HCT116 (cell line): ENCODE results near the gene SPATA2L. TPM values are rescaled to one million over a fixed set of nuclear protein-coding genes. Genes with fewer than 3 reads are reported as not detected.
A peak's percentile ranks its signal among the peaks of the same experiment; 100 is the strongest.

Experiments
- ATAC-seq: fragments of 200-7000 bp; cut with Tn5 transposase; 2 replicates; pipeline ENCODE4 v1.9.1; 2020; ENCODE audit warnings: mild to moderate bottlenecking, moderate library complexity
- BruUV-seq: library from RNA; stranded (reverse); fragments of 400-500 nt; replicated peaks from 2 replicates; lab custom pipeline; 2021; lab: Mats Ljungman, UMichigan
- CTCF ChIA-PET: fragments of 300-600 bp; sonication (Branson Sonifier 250); formaldehyde crosslinking; loops from one replicate; lab custom pipeline; 2021; ENCODE audit warnings: antibody characterized with exemption; lab: Charles Lee
- POLR2A ChIA-PET: fragments of 300-600, 350-600 bp; sonication (Branson Sonifier 250); formaldehyde crosslinking; loops from one replicate; lab custom pipeline; 2021; ENCODE audit warnings: antibody characterized with exemption; lab: Charles Lee
- RAD21 ChIA-PET, 2 experiments: fragments of 300-600 bp; sonication (Branson Sonifier 250); formaldehyde crosslinking; loops; one replicate each; lab custom pipeline; 2023; ENCODE audit warnings: low total read pairs in 2 of 2; ENCODE audit not compliant: uncharacterized antibody in 2 of 2, unreplicated experiment in 2 of 2, low non-redundant PET in 1 of 2; lab: Charles Lee
- DNase-seq: peaks from one replicate; pipeline ENCODE4 v3.0.0-alpha.2; 2010; ENCODE audit warnings: low read depth, low spot score
- H2AFZ ChIP-seq: fragments of 200-600 bp; shearing (Covaris generic), sonication (generic); 2 replicates; pipeline ENCODE4 v1.6.1; 2017; ENCODE audit warnings: low read depth, mixed run types, mixed read lengths, antibody characterized with exemption, low read length; ENCODE audit not compliant: poor library complexity, severe bottlenecking
- H3K27ac ChIP-seq: 2 replicates; pipeline ENCODE4 v1.5.1; 2012; ENCODE audit warnings: low read depth, low read length
- H3K27me3 ChIP-seq: fragments of 200-600 bp; sonication (generic); 2 replicates; pipeline ENCODE4 v1.6.1; 2016; ENCODE audit warnings: mixed run types, low read length, mixed read lengths; ENCODE audit not compliant: insufficient read depth
- H3K36me3 ChIP-seq, 2 experiments: fragments of 200-500 bp in 1 of 2; fragments of 200-600 bp in 1 of 2; sonication (Bioruptor generic) in 1 of 2; sonication (generic) in 1 of 2; 2 replicates each; pipeline versions ENCODE4 v1.5.1 to v1.6.1; 2014 to 2016; ENCODE audit warnings: low read length in 2 of 2, inconsistent platforms in 1 of 2, mixed read lengths in 1 of 2, mixed run types in 1 of 2; ENCODE audit not compliant: insufficient read depth in 2 of 2, control insufficient read depth in 1 of 2
- H3K4me1 ChIP-seq, 2 experiments: fragments of 200-600 bp in 1 of 2; sonication (generic) in 1 of 2; 2 replicates each; pipeline versions ENCODE4 v1.5.1 to v1.6.1; 2012 to 2017; ENCODE audit warnings: low read length in 2 of 2, inconsistent platforms in 1 of 2, mild to moderate bottlenecking in 1 of 2, mixed read lengths in 1 of 2, mixed run types in 1 of 2, moderate library complexity in 1 of 2; ENCODE audit not compliant: insufficient read depth in 2 of 2, control insufficient read depth in 1 of 2
- H3K4me2 ChIP-seq: fragments of 200-600 bp; sonication (generic); 2 replicates; pipeline ENCODE4 v1.6.1; 2017; ENCODE audit warnings: mixed run types, low read length, mixed read lengths
- H3K4me3 ChIP-seq, 2 experiments: fragments of 200-600 bp in 1 of 2; sonication (generic) in 1 of 2; replicated peaks in 1 of 2; 2 replicates each; pipeline ENCODE4 v1.5.1; 2011 to 2016; ENCODE audit warnings: low read length in 2 of 2, control low read depth in 1 of 2, low read depth in 1 of 2, mild to moderate bottlenecking in 1 of 2, mixed read lengths in 1 of 2, mixed run types in 1 of 2
- H3K79me2 ChIP-seq: fragments of 200-600 bp; sonication (generic); 2 replicates; pipeline ENCODE4 v1.6.1; 2017; ENCODE audit warnings: mild to moderate bottlenecking, mixed run types, low read length, moderate library complexity, mixed read lengths; ENCODE audit not compliant: insufficient read depth
- H3K9ac ChIP-seq: fragments of 200-600 bp; sonication (generic); 2 replicates; pipeline ENCODE4 v1.6.1; 2016; ENCODE audit warnings: low read length, mixed read lengths
- H3K9me2 ChIP-seq: fragments of 200-600 bp; sonication (generic), shearing (Covaris generic); 2 replicates; pipeline ENCODE4 v1.6.1; 2017; ENCODE audit warnings: mixed run types, mild to moderate bottlenecking, moderate library complexity; ENCODE audit not compliant: insufficient read depth
- H3K9me3 ChIP-seq, 2 experiments: fragments of 200-500 bp in 1 of 2; fragments of 200-600 bp in 1 of 2; sonication (Bioruptor generic) in 1 of 2; sonication (generic) in 1 of 2; 2 replicates each; pipeline ENCODE4 v1.6.1; 2014 to 2017; ENCODE audit warnings: low read length in 2 of 2, mixed read lengths in 2 of 2, inconsistent platforms in 1 of 2, low read depth in 1 of 2, mild to moderate bottlenecking in 1 of 2, mixed run types in 1 of 2, moderate library complexity in 1 of 2; ENCODE audit not compliant: control insufficient read depth in 1 of 2, insufficient read depth in 1 of 2
- H4K20me1 ChIP-seq: fragments of 200-600 bp; sonication (generic), shearing (Covaris generic); 2 replicates; pipeline ENCODE4 v1.6.1; 2017; ENCODE audit warnings: mixed run types, mild to moderate bottlenecking, moderate library complexity; ENCODE audit not compliant: insufficient read depth
- CBX3 ChIP-seq: IDR thresholded peaks from 2 replicates; pipeline ENCODE4 v1.6.1; 2012; ENCODE audit warnings: low read depth
- CEBPB ChIP-seq: IDR thresholded peaks from 2 replicates; pipeline ENCODE4 v1.6.1; 2012; ENCODE audit warnings: low read depth
- CTCF ChIP-seq, 3 experiments: fragments of 200-600 bp in 1 of 3; sonication (generic) in 1 of 3; IDR thresholded peaks in 2 of 3; conservative IDR thresholded peaks in 1 of 3; 2 replicates each; pipeline ENCODE4 v1.5.1; 2012 to 2017; ENCODE audit warnings: low read depth in 2 of 3, low read length in 2 of 3, antibody characterized with exemption in 1 of 3, borderline replicate concordance in 1 of 3, control low read depth in 1 of 3, mild to moderate bottlenecking in 1 of 3, mixed read lengths in 1 of 3, mixed run types in 1 of 3, moderate library complexity in 1 of 3; ENCODE audit not compliant: insufficient read depth in 1 of 3
- ELF1 ChIP-seq: IDR thresholded peaks from 2 replicates; pipeline ENCODE4 v1.6.1; 2012; ENCODE audit warnings: low read depth, borderline replicate concordance
- FOSL1 ChIP-seq: IDR thresholded peaks from 2 replicates; pipeline ENCODE4 v1.6.1; 2012; ENCODE audit warnings: low read depth
- JUND ChIP-seq: IDR thresholded peaks from 2 replicates; pipeline ENCODE4 v1.6.1; 2012
- POLR2A ChIP-seq: IDR thresholded peaks from 2 replicates; pipeline ENCODE4 v1.7.0; 2011; ENCODE audit warnings: borderline replicate concordance; ENCODE audit not compliant: insufficient read depth, insufficient read length; ENCODE audit errors: extremely low read depth
- POLR2AphosphoS5 ChIP-seq: IDR thresholded peaks from 2 replicates; pipeline ENCODE4 v1.6.1; 2011; ENCODE audit warnings: mild to moderate bottlenecking, low read depth, low read length, moderate library complexity
- RAD21 ChIP-seq: IDR thresholded peaks from 2 replicates; pipeline ENCODE4 v1.6.1; 2012; ENCODE audit warnings: low read depth, mild to moderate bottlenecking
- SIN3A ChIP-seq: IDR thresholded peaks from 2 replicates; pipeline ENCODE4 v1.6.1; 2012; ENCODE audit warnings: low read depth
- SRF ChIP-seq: IDR thresholded peaks from 2 replicates; pipeline ENCODE4 v1.6.1; 2012; ENCODE audit warnings: low read depth
- TCF7L2 ChIP-seq: IDR thresholded peaks from 2 replicates; pipeline ENCODE4 v1.7.0; 2011; ENCODE audit warnings: borderline replicate concordance, inconsistent platforms; ENCODE audit not compliant: insufficient read depth, insufficient read length; ENCODE audit errors: extremely low read depth
- ZBTB33 ChIP-seq: IDR thresholded peaks from 2 replicates; pipeline ENCODE4 v1.6.1; 2011; ENCODE audit warnings: mild to moderate bottlenecking, low read length, moderate library complexity; ENCODE audit not compliant: insufficient replicate concordance; ENCODE audit errors: extremely low read depth
- ZFX ChIP-seq: fragments of 450-650 bp; IDR thresholded peaks from 2 replicates; pipeline ENCODE4 v1.6.1; 2017
- ZNF274 ChIP-seq: fragments of 200-500 bp; sonication (Bioruptor generic); IDR thresholded peaks from 2 replicates; pipeline ENCODE4 v1.6.1; 2014; ENCODE audit warnings: mild to moderate bottlenecking, low read depth, low read length, inconsistent platforms
- intact Hi-C: fragments of 100-400 bp; cut with micrococcal nuclease; formaldehyde crosslinking; loops from 2 replicates; pipeline ENCODE4 v1.10.0; 2022
- total RNA-seq: library from RNA; stranded (reverse); gene quantifications from one replicate; pipeline ENCODE4 v1.2.1, GENCODE V29; 2021; ENCODE audit not compliant: unreplicated experiment

SPATA2L gene
- total RNA-seq, 1 experiment from 2014 or later: 50.5 TPM

- TF ChIP-seq FOSL1 (no peak), POLR2AphosphoS5 (peak; percentile 88)
- TF ChIP-seq, all 23 proteins: peak for 5
These were observed 19.5 kb upstream of the SPATA2L start, which contains the start of the genes VPS9D1 and ZNF276 (continued) for GRCh38 chr16:89720813-89721545.

GRCh38 chr16:89720551-89720812 is 19.0 kb upstream of the SPATA2L start:
- POLR2A ChIA-PET: interaction anchor here (1.5 to 1.6 kb wide), 2 partner anchors 10 to 15 kb away, joined by 6 to 12 read pairs; no protein-coding TSS in a partner anchor
- H2AFZ ChIP-seq: no peak overlapping the region
- H3K9ac ChIP-seq: peak overlapping the region; percentile 78
- peaks cover 16 to 28% of the 10 kb centered on the region in 2 experiments; a peak in 3 of 4 replicates for H3K36me3 ChIP-seq
- H3K27ac ChIP-seq: peak overlapping the region; percentile 97
- peak overlapping the region; percentile 86 for H3K4me2 ChIP-seq
- peaks cover 28 to 58% of the 10 kb centered on the region in 2 experiments for H3K4me1 ChIP-seq
- BruUV-seq: no TSS peak
- CTCF ChIA-PET: interaction anchor here (1.7 kb wide), 1 partner anchor 15 kb away, joined by 7 read pairs; no protein-coding TSS in a partner anchor
- H3K79me2 ChIP-seq: peaks cover 35% of the 10 kb centered on the region; the same call in 1 of the 2 replicates
- RAD21 ChIA-PET: interaction anchor here in 1 of 2 experiments (0.9 kb wide), 1 partner anchor 20 kb away, joined by 4 read pairs; no protein-coding TSS in a partner anchor
- intact Hi-C loops: loop anchor here (2.0 kb wide), 1 partner anchor 96 kb away; the partner anchor contains the start of gene FANCA
- ATAC-seq: peak; percentile 21
- TF ChIP-seq RAD21 (no peak), ELF1 (no peak), SIN3A (no peak), ZNF274 (no peak), JUND (no peak), ZBTB33 (no peak), TCF7L2 (peak; percentile 9), CTCF (IDR thresholded peaks at IDR 0.05 in 2 of 3, conservative IDR thresholded peaks at IDR 0.05 in 1 of 3; ENCODE audit: borderline replicate concordance in 1 of 3, insufficient read depth in 1 of 3, low read depth in 2 of 3, low read length in 2 of 3) (no peak), CBX3 (no peak), ZFX (0 out of 2 replicates have a peak, but pooled peaks have one; percentile 34), POLR2A (peak; percentile 16), CEBPB (no peak), SRF (no peak)
- H3K4me3 ChIP-seq: peak overlapping the region; percentile 70 to 88
- H3K9me3 ChIP-seq: no peaks in the 10 kb centered on the region
- no peaks in the 10 kb centered on the region for H3K9me2 ChIP-seq
- peaks cover 3% of the 10 kb centered on the region; the same call in 1 of the 2 replicates for H4K20me1 ChIP-seq
- no peak for DNase-seq
- no peaks in the 10 kb centered on the region for H3K27me3 ChIP-seq
